RPMI8226 (cell line): Measurements from ENCODE around the gene NFIX.
"Not testable (repeated sequence)": the region's sequence is repeated elsewhere in the genome, so short reads cannot be mapped to it uniquely, and the experiment has no call there.

Experiments
- DNase-seq: peaks from one replicate; pipeline ENCODE4 v3.0.0-alpha.2; 2015

NFIX gene

DNA sequence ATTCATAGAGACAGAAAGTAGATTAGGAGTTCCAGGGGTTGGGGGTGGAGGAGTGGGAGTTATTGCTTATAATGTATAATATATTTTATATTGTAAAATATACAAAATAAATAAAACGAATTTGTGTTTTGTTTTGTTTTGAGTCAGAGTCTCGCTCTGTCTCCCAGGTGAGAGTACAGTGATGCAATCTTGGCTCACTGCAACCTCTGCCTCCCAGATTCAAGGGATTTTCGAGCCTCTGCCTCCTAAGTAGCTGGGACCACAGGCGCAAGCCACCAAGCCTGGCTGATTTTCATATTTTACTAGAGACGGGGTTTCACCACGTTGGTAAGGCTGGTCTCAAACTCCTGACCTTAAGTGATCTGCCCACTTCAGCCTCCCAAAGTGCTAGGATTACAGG lies 35.8 kb upstream of the NFIX start:
- no peak for DNase-seq

DNA sequence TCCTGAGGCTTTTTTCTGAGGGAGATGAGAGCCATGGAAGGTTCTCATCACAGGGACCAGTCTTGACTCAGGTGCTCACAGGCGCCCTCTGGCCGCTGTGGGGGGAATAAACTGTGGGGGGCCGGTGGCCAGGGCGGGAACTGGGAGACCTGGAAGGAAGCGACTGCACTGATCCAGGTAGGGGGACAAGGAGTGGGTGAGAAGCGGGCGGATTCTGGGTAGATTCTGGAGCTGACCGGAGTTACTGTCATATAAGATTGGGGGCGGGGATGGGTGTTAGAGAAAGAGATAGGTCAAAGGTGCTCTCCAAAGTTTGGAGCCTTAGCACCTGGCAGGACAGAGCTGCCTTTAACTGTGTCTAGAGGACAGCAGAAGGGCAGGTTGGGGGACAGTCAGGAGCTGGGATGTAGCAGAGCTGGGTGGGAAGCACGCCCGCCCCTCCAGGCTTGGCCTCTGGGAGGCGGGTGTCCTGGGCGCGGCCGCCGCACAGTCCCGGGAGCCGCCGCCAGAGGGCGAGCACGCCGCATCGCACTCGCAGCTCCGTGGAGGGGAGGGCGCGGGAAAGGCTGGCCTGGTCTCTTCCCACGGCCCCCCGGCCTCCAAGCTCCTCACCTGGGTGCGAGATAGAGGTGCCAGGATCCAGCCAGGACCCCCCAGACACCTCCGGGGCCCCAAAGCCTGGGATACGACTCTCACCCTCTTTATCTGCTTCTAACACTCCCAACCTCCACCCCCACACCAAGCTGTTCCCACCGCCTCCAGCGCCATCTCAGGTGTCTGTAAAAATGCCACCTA lies 30.1 kb upstream of the NFIX start:
- peak; percentile 81 for DNase-seq

DNA sequence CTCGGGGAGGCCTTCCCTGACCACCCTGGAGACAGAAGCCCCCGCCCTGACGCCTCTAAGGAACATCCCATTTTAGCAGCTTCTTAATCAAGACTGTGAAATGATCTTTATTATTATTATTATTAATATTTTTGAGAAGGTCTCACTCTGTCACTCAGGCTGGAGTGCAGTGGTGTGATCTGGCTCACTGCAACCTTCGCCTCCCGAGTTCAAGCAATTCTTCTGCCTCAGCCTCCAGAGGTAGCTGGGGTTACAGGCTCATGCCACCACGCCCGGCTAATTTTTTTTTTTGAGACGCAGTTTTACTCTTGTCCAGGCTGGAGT lies 29.5 kb upstream of the NFIX start:
- no peak for DNase-seq

DNA sequence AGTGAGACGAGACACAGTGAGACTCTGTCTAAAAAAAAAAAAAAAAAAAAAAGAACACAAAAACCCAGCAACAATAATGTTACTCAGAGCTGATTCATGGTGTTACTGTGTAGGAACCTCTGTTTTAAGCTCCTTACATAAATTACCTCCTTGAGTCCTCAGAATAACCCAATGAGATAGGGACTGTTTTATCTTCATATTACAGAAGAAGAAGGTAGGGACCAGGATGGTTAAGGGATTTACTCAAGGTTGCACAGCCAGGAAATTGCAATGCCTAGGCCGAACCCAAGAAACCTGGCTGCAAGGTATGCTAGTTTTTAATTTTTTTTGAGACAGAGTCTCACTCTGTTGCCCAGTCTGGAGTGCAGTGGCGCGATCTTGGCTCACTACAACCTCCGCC lies 27.4 kb upstream of the NFIX start:
- no peak for DNase-seq

DNA sequence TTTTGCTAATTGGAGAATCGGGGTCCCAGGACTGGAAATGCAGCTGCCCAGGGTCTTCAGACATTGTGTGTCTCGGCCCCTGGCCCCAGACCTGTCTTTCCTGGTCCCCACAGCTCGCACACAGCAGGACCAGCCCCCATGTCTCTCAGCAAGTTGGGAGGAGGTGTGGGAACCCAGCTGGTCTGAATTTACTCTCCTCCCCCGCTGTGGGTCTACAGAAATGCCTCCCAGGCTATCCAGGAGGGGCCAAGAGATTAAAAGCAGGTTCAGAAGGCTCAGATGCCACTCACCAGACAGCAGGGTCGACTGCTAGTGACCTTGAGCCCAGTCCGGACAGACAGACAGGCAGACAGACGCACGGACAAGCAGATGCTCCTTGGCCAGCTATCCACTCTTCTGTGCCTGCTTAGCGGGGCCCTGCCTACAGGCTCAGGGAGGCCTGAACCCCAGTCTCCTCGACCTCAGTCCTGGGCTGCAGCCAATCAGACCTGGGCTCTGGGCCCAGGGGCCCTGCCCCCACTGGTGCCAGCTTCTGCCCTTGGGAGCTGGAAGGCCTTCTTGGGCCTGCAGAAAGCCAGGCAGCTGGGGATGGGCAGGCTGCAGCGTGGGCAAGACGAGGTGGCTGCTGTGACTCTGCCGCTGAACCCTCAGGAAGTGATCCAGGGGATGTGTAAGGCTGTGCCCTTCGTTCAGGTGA lies 25.8 kb upstream of the NFIX start, which contains the start of gene DAND5:
Gene DAND5, plus strand, starts transcription at position 285 of the 697 bp plus-strand sequence. Its CDS starts 85 bp downstream, at position 370.
- peak; percentile 60 for DNase-seq

DNA sequence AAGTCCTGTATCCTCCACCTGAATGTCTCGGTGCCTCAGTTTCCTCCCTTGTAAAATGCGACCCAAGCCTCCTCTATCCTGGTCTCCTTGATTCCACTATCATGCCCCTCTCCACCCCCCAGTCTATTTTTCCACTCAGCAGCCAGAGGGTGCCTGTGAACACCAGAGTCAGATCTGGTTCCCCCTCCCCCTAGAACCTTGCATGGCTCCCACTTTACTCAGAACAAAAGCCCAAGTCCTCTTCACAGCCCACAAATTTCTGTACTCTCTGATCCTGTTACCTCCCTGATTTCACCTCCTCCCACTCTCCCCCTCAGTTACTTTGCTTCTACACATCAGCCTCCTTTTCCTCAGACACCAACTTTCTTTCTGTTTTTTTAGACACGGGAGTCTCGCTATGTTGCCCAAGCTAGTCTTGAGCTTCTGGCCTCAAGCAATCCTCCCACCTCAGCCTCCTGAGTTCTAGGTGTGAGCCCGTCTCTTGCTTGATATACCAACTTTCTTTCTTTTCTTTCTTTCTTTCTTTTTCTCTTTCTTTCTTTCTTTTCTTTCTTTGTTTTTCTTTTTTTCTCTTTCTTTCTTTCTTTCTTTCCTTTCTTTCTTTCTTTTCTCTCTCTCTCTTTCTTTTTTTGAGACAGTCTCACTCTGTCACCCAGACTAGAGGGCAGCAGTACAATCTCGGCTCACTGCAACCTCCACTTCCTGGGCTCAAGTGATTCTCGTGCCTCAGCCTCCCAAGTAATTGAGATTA lies 25.0 kb upstream of the NFIX start:
- DNase-seq, result no peak

DNA sequence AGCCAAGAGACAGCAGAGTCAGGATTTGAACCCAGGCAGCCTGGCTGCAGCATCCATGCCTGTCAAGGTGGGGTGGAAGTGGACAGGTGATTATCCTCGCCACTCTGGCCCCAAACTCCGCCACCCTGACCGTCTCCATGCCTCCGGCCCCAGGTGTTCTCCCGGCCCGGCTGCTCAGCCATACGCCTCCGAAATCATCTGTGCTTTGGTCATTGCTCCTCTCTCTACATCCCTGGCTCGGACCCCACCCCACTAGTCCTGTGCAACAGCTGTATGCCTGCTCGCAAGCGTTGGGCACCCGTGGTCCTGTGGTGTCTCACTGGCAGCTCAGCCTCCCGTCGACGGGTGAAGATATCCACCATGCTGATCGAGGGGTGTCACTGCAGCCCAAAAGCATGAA lies 22.0 kb upstream of the NFIX start:
- DNase-seq, result no peak

DNA sequence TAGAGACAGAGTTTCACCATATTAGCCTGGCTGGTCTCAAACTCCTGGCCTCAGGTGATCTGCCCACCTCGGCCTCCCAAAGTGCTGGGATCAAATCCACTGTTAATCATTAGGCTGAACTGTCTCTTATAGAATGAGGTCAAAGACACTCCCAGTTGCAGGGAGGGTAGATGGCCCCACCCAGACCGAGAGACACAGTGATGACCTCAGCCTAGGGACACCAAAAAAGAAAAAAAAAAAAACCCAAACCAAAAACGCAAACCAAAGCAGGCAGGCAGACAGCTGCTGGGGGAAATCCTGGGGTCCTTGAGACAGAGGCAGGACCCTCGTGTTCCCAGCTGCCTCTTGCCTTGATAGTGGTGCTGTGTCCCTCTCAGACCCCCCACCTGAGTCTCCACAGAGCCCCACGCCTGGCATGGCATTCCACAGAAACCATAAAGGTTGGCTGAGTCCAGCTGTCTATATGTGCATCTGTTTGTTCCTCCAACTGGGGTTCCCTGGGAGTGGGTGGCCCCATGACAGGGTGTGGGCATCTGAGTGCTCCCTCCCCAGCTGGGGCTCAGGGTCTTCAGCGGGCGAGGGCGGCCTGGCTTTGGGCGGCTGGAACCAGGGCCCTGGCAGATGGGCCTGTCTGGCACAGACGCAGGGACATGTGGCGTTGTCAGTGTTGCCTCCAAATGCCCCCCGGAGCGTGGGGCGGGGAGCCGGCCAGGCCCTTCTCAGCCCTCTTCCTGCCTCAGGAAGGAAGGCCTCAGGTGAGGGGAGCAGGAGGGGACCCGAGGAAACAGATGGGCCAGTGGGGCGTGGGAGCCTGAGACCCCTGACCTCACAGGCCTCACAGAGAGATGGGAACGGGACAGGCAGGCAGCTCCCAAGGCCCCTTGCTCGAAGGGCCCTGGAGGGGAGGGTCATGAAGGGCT lies 20.7 kb upstream of the NFIX start:
- peak; percentile 53 for DNase-seq

DNA sequence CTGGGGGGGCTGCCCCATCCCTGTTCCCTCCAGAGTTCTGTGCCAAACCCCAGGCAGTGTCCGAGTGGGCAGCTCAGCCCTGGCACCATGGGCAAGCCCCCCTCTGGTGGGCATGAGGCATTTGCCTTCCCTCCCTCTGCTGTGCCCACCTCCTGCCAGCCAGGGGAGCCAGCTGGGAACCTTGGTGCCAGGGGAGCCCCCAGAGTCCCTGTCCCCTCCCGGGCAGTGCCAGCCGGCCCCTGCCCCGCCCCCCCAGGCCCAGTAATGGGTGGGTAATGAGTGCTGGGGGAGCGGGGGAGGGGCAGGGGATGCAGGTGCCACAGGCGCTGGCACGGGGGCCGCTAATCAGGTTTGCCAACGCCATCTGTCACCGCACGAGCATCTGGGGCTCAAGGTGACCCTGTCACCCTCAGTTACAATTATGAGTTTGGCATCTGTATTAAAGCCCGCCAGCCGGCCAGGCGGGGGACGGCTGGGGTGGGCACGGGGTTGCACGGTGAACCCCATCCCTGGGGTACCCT lies 20.0 kb upstream of the NFIX start:
- DNase-seq, result no peak

DNA sequence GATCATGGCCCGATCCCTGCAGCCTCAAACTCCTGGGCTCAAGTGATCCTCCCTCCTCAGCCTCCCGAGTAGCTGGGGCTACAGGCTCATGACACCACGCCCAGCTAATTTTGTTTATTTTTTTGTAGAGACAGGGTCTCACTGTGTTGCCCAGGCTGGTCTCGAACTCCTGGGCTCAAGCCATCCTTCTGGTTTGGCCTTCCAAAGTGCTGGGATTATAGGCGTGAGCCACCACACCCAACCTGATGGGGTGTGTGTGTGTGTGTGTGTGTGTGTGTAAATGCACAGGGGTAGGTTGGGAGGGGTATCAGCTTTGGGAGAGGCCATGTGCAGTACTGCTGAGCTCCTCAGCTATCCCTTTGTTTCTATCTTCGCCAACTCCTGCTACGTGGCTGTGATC lies 19.2 kb upstream of the NFIX start:
- DNase-seq, result not testable (repeated sequence)

DNA sequence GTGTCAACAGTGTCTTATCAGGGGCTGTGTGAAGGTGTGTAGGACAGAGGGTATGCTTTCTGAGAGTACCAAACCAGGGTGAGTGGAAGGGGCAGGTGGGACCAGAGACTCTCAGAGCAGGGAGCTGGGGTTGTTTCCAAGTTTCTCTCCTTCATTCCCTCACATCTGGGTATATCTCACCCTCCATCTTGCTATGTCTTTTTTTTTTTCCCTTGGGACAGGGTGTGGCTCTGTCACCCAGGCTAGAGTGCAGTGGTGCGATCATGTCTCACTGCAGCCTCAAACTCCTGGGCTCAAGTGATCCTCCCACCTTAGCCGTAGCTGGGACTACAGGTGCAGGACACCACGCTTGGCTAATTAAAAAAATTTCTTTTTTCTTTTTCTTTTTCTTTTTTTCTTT lies 15.3 kb upstream of the NFIX start:
- no peak for DNase-seq

DNA sequence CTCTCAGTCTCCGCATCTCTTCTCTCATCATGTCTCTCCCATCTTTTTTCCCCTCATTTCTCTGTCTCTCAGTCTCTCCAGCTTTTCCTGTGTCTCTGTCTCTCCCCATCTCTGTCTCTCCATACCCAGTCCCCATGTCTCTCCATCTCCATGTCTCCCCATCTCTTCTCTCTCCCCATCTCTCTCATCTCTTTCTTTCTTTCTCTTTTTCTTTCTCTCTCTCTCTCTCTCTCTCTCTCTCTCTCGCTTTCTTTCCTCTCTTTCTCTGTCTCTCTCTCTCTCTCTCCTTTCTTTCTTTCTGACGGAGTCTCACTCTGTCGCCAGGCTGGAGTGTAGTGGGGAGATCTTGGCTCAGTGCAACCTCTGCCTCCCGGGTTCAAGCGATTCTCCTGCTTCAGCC lies 12.6 kb upstream of the NFIX start:
- no peak for DNase-seq

DNA sequence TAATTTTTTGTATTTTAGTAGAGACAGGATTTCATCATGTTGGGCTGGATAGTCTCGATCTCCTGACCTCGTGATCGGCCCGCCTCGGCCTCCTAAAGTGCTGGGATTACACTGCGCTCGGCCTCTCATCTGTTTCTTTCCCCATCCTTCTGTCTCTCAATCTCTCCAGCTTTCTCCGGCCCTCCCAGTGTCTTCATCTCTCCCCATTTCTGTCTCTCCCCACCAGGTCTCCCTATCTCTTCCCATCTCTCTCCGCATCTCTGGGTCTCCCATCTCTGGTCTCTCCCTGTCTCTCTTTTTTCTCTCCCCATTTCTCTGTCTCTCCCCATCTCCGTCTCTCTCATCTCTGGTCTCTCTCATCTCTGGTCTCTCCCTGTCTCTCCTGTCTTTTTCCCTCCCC lies 12.2 kb upstream of the NFIX start:
- DNase-seq, result no peak

DNA sequence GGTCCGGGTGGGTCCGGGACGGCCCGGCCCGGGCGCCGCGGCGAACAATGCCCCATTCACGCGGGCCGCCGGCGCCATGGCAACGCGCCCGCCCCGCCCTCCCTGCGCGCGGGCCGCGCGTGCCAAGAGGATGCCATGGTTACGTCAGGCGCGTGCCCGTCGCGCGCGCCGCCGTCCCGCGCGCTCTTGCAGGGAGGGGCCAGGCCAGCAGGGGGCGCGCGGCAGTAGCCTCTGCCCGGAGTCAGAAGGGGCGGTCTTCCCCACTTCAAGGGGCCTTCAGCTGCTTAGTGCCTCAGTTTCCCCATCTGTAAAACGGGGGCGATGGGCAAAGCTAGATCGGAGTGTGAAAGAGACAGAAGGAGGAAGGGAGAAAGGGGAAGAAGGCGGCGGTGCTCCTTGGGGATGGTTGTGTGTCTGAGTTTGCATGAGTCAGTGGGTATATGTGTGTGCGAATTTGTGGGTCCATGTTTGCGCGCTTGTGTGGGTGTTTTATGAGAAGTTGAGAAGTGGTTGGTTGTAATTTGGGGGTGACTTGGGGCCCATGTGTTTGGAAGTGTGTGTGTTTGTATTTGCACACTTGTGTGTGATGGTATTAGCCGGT lies 11.6 kb upstream of the NFIX start:
- DNase-seq, result peak; percentile 85

DNA sequence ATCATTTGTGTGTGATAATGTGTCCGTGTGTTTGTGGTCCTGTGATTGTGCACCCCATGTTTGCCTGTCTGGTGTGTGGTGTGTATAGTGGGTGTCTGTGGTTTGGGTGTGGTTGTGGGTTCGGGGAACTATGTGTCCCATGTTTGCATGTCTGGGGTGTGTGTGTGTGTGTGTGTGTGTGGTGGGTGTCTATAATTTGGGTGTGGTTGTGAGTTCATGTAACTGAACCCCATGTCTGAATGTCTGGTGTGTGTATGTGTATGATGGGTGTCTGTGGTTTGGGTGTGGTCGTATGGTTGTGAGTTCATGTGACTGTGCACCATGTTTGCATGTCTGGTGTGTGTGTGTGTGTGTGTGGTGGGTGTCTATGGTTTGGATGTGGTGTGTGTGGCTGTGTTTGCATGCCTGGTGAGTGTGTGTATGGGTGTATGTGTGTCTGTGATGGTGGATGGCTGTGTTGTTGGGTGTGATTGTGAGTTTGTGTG lies 11.1 kb upstream of the NFIX start:
- no peak for DNase-seq

DNA sequence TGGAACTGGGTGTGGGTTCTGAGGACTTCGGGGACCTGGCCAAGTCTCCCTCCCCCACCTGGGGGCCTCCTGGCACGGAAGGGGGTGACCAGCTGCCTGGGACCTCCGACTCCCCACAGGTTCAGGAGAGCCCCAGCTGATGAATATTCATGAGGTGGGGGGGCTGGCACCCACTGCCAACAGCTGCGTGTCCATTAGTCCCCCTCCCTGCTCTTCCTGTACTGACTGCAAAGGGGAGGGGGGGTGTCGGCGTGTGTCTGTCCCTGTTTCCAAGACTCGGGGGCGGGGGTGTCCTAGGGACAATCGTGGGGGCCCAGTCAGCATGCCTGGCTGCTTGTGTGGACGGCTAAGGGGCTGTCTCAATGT lies 10.6 kb upstream of the NFIX start:
- no peak for DNase-seq

DNA sequence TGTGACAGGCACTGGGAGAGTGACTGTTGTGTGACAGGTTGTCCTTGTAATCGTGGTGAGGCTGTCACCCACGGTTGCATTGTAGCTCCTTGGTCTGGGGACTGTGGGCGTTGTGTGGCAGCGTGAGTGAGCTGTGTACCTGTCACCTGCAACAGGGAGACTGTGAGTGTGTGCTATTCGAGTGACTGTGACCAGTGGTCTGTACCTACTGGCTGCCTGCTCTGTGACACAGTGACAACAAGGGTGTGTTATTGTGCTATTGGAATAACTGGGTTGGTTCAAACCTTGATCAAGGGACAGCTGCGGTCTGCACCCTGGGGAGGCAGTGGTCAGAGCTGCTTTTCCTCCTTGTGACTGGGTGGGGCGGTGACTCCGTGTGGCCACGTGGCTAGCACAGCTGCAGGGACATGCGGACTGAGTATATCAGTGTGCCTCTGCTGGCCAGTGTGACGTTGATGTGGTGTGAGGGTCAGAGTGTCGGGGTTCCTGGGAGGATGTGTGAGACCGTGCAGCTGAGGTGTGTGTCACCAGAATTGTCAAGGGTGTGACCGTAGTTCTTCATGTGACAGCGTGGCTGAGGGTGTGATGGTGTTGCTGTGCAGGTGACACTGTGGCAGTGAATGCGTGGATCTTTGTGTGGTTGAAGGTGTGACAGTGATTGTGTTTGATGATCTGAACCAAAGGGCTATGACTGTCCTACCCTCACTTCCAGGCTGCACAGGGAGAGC lies 10.1 kb upstream of the NFIX start:
- peak; percentile 82 for DNase-seq

DNA sequence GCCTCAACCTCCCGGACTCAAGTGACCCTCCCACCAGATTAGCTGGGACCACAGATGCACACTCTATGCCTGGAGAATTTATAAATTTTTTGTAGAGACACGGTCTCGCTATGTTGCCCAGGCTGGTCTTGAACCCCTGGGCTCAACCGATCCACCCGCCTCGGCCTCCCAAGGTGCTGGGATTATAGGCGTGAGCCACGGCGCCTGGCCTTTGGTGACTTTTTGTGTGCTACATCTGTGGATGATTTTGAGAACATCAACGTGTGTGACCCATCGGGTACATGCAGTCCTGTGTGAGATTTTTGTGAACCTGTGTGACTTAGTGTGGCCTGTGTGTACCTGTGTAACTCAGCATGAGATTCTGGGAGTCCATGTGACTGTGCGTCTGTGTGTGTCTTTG lies 8.5 kb upstream of the NFIX start:
- DNase-seq, result no peak

DNA sequence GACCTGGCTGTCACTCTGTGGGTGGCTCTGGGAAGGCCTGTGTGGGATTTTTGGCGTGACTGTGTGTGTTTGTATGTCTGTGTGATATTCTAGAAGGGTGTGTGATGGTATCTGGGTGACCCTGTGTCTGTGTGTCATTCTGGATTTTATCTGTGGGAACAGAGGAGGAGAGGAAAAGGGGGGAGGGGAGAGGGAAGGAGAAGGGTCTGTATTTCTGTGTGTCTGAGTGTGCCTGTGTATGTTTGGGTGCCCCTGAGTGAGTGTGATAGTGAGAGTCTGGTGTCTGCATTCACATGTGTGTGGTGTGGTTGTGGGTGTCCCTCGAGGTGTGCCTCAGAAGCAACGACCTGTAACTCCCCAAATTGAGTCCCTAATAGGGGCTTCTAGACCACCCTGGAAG lies 8.1 kb upstream of the NFIX start:
- no peak for DNase-seq

DNA sequence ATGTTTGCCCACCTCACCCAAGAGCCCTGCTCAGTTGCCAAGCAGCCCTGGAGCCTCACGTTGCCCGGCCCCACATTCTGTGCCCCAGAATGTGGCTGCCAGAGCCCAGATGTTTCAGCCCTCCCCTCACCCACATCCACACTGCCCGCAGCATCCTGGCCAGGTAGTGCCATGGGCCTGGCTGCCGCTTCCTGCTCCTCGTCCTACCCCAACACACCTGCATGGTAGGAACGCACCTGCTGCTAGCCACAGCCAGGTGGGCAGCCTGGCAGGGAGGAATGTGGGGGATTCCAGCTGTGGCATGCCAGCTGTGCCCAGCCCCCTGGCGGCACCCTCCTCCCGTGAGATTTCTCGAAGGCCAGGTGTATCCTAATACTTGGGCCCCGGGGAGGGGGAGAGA lies 7.5 kb upstream of the NFIX start:
- DNase-seq, result peak; percentile 93

DNA sequence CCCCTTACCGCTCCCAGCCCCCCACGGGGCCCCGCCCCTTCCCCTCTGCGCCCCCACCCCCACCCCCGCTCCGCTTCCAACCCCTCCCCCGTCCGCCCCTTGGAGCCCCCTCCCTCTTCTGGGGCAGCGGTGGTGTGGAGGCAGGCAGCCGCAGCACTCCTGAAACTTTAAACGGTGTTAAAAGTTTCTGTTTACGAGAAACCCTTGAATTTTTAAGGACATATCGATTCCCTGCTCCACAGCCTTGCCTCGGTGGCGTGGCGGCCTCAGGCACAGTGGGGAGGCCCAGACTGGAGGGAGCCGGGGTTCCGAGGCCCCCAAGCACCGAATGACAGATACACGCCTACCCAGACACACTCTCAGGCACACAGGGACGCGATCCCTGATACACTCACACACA lies 4.8 kb upstream of the NFIX start:
- DNase-seq, result no peak
